GM04503 (cell line): ENCODE data around the gene CLMN.

Experiments
- DNase-seq: peaks from one replicate; pipeline ENCODE4 v3.0.0-alpha.2; 2012; ENCODE audit warnings: low read depth

Gene CLMN

DNA sequence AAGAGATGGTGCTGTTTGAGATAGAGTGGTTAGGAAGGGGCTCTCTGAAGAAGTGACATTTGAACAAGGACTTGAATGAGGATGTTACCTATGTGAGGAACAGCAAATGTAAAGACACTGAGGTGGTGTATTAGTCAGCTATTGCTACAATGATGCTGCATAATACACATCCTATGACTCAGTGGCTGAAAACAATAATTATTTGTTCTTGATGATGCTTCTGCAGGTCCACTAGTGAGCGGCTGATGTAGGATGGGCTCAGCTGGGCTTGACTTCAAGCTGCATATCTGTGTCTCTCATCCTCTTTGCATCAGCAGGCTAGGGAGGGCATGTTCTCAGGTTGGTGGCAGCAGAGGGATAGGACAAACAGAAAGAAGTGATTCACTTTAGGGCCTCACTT, 21.4 kb upstream of the CLMN start:
- no peak for DNase-seq

DNA sequence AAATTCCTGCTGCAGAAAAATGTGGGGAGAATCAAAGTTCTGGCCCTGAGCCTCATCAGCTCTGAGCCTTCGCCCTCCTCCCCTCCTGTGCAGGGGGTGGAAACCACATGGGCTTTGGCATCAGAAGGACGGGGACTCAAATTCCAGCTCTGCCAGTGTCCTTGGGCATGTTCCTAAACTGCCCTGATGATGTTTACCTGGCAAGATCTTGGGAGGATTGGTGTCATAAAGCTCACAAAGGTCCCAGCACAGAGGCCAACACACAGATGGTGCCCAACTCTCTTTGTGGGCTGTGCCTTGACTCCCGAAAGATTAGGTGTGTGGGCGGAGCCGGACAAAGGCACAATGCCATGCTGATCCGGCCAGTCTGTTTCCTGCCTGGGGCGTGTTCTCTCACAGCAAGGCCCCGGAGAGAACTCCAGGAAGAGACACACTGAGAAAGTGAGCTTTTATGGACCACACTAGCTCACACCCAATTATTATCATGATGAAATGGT, 20.5 kb upstream of the CLMN start:
- no peak for DNase-seq

DNA sequence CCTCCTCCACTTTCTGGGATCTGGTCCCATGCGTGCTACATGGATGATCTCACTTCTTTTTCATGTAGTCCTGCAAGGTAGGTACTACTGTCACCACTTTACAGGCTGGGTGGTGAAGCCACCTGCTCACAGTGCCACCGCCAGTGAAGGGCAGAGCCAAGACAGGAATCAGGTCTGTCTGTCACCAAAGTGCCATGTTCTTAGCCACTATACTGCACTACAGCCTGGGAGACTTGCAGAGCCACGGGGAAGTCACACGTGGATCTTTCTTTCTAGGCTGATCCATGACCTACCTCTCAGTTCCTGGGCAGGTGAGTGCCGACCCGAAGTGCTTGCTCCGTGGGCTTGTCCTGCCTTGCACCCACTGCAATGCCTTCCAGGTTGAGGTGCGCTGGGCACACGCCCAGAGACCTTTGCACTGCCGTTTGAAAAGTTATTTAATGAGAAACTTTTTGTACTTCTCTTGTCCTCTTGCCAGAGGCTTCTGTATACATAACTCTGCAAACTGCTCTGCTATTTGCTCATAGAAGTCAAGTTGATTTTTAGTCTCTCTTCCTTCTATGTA, 19.7 kb upstream of the CLMN start:
- no peak for DNase-seq

DNA sequence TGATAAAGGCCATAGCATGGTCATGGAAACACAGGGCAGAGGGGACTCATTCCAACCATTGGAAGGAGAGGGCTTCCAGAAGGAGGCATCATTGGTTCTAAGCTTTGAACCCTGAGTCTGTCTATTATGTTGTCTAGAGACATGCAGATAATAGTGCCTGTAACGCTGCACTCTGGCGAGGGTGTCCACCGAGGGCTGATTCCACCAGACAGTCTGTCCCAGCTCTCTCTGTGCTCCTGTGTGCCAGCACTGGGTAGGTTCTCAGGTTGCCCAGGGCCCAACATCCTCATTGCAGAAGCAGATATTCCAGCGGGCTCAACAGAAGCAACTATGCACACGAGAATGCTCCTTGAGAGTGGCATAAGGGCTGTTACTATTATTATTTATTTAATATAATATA, 18.7 kb upstream of the CLMN start:
- no peak for DNase-seq

DNA sequence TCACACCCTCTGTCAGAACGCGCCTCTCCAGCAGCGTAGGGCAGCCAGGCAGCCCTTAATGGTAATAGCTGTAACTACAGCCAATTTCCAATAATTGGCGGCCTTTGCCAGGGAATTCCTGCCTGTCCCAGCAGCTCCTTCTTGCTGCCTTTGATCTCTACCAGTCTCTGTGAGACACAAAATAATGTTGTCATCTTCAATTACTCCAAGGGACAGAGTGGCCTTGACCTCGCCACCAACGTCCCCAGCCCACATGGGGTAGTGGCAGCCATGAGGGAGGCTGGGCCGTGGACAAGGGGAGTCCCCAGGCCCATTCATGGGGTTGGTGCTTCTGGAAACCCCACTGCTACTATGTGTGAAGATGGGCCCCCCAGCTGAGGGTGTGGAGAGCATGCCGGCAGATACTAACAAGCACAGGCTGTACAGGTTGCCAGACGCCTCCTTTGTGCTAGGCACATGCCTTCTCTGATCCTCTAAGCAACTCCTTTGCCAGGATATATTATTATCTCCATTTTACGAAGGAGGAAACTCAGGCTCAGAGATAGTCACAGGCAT, 17.4 kb upstream of the CLMN start:
- DNase-seq: no peak

DNA sequence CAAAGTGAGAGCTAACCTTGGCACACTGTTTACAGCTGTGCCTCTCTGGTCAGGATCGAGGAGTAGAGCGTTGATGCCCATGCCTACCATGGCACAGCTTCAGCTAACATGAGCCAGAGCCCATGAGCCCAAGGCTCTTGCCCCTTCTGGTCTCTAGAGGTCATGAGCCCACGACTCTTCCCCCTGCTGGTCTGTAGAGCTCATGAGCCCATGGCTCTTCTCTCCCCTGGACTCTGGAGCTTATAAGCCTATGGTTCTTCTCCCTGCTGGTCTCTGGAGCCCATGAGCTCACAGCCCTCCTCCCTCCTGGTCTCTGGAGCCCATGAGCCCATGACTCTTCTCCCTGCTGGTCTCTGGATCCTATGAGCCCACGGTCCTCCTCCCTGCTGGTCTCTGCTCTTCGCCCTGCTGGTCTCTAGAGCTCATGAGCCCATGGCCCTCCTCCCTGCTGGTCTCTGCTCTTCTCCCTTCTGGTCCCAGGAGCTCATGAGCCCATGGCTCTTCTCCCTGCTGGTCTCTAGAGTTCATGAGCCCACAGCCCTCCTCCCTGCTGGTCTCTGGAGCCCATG, 16.6 kb upstream of the CLMN start:
- no peak for DNase-seq

DNA sequence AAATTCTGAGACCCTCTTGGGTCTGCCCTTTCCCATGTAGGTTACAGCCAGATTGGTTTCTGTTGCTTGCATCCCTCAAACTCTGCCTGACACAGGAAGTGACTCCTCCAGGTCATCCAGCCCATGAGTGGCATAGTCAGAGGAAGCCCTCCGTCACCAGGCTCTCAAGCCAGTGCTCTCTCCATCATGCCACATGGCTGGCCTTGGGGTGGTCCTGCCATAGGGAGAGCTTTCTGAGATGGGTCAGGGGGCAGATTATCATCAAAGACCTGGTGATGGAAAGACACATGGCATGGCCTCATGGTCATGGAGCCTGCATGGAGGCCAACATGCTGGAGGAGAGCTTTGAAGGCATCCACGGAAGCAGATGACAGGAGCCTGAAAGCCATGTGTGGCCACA, 15.4 kb upstream of the CLMN start:
- DNase-seq: no peak

DNA sequence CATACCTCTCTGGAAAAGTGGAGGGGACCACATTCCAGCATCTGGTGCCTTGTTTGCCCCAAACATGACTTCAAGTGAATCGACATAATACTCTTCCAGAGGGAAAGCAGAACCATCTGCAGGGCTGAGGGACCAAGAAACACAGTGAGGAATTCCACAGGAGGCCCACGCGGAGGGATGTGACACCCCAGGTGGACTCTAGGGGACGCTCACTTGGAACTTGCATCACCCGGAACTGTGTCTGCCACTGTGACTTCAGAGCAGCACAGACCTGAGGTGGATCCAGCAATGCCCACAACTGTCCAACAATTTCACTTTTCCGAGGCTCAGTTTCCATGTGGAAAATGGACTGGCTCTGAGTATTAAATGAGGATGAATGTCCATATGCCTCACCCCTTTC, 14.3 kb upstream of the CLMN start:
- no peak for DNase-seq

DNA sequence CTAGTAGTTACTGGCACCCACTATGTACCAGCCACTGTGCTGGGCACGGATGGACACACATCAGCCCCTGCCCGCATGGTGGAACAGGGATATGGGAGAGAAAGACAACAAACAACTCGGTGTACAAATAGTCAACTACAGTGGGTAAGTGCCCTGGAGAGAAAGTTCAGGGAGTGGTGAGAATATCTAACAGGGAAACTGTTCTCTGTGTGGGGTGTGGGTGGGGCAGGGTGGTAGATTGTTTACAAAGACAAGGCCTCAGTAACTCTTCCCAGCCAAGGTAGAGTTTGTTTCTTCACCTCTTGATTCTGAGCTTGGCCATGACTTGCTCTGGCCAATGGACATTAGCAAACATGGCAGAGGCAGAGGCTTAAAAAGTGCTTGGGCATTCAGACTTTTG, 12.9 kb upstream of the CLMN start:
- no peak for DNase-seq

DNA sequence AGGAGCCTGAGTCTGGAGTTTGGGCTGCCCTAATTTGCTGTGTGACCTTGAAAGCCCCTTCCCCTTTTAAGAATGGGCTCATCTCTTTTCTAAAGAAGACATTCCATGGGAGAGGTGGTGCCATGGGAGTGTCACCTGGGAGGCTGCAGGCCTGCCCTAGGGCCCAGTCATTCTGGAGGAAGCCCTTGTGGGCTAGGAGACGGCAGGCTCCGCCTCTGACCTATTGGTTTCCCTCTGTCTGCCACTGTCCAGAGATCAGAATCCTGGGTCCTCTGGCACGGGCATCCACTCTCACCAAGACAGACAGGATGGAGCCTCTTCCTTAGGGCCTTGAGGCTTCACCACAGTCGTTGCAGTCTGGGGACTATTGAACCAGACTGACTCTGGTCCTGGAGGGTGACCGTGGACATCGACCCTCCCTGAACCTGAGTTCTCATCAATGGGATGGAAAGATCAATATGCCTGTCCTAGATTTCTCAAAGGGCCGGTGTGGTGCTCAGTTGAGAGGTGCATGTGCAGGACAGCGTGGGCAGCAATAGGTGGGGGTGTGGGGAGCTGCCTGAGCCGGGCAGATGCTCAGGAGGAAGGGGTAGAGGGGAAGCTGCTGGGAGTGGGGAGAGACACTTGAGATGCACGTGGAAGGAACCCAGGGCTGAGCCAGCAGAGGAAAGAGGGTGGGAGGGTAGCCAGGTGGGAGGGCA, 12.2 kb upstream of the CLMN start:
- DNase-seq: no peak

DNA sequence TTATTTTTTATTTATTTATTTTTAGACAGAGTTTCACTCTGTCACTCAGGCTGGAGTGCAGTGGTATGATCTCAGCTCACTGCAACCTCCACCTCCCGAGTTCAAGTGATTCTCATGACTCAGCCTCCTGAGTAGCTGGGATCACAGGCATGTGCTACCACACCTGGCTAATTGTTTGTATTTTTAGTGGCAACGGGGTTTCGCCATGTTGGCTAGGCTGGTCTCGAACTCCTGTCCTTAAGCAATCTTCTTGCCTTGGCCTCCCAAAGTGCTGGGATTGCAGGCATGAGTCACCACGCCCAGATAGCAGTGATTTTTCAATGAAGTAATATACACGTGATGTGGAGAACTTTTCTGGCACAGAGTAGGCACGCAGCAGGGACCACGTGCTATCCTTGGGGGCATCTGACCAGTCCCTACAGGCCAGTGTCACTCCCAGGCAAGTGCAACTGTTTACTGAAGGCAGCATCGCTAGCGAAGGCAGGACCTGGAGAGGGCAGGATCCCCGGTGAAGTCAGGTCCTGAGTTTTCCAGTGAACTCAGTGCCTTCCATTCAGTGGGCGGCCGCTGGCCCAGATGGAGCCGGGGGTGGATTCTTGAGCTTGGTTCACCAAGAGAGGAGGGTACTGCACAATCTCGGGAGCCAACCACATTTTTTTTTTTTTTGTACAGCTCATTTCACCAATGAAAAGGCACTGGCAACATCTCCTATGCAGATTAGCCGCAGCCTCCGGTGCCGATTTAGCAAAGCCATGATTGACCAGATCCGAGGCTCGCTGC, 11.1 kb upstream of the CLMN start:
- DNase-seq: no peak

DNA sequence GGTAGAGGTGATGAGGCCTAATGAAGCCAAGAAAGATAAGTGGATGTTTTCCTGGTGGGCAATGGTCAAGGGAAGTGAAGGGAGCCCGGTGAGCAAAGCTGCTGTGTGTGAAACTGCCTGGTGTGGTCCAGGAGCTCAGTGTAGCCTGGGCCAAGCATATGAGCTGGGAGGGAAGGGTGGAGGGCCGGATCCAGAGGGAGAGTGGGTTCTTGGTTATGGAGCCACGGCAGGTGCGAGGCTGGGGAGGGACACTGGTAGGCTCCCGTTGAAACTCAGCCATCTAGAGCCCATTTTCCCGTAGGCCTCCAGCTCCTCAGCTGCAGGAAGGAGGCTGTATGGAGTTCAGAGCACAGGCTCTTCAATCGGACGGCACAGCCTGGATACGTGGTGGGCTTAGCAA, 10.2 kb upstream of the CLMN start:
- no peak for DNase-seq

DNA sequence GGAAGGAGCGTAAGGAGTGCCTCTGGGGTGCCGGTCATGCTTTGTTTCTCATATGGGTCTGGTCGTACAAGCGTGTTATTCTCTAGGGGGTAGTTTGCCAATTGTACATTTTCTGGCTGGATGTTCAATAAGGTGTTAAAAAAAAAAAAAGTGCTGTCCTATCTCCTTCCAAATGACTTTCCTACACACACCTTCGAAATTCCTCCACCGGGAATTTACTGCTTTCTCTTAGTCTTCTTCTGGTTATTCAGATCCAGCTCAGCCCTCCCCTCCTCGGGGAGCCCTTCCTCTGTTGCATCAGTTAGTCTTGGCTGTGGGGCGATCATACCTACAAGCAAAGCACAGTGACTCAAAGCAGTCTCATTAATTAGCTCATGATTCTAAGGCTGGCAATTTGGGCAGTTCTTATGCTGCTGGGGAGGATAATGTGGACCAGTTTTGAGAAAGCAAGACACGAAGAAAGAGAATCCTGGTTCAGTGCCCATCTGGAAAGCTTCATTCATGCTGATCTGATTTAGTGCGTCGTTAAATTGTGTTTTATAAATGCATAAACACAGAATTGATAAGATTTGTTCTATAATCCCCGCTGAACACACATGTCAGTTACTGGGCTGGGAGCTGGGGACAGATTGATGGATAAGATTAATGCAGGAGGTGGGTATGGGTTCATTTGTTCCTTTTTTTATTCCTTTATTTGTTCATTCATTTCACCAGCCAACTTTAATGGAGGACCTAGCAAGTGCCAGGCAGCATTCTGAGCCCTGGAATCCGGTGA, 9.2 kb upstream of the CLMN start:
- DNase-seq: no peak

DNA sequence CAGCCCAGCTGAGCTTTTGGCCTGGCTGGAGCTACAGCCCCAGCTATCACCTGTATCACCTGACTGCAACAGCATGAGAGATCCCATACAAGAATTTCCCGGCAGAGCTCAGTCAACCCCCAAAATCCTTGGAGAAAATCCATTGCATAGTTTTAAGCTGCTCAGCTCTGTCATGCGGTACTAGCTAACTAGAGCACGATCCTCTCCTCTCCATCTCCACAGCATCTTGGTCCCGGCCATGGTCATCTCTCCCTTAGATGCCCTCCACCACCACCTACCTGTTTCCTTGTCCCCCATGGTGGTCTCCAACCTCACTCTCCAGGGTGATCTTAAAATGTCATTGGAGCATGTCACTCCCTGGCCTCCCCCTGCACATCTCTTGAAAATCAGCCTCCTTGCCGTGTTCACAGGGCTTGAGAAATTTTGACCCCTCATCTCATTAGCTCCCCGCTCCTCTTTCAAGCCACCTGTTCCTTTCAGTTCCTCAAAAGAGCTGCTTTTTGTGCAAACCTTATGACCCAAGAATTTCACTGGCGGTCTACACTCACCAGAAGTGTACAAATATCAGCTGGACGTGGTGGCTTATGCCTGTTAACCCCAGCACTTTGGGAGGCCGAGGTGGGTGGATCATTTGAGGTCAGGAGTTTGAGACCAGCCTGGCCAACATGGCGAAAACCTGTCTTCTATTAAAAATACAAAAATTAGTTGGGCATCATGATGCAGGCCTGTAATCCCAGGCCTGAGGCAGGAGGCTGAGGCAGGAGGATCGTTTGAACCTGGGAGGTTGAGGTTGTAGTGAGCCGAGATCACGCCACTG, 8.1 kb upstream of the CLMN start:
- no peak for DNase-seq

DNA sequence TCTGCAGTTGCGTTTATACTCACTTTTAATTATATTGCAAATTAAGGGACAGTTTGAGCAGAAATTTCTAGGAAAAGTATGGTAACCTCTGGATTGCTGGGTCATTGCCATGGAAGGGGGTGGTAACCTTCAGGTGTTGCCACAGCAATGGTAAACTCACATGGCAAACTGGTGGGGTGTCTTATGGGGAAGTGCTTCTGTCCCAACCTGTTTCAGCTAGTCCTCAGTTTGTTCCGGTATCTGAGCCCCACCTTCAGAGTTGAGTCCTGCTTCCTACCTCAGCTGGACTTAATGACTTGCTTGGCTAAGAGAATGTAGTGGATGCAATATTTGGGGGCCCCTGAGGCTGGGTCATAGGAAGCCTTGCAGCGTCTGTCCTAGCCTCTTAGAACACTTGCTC, 7.3 kb upstream of the CLMN start:
- no peak for DNase-seq

DNA sequence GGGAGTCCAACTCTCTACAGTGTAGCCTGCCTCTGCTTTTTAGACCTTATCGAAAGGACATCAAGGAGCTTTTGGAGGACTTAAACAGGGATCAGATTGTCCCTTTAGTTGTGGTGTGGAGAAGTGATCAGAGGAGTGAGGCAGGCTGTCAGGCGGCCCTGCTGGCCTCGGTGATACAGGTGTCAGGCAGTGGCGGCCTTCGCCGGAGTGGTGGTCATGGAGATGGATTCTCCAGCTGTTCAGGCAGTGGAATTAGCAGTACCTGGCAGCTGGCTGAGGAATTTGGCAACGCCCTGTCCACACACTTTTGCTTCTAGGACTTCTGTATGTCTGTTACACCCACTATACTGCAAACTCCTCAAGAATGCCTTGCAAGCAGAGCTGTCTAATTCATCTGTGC, 4.2 kb upstream of the CLMN start:
- DNase-seq: no peak

DNA sequence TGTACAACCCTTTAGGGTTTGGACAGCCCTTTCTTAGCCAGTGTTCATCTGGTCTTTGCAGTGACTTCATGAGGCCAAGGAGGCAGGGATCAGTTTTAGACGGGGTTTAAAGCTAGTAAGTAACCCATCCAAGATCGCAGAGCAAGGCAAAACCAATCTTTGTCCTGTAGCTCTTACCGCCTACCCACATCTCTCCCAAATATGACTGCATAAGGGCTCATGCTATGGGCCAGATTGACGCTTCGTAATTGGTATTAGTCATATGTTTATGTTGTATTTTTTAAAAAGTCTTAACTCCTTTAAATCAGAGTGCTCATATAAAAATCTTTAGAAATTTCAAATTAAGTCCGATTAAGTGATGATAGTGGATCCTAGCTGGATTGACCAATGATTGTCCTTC, 3.7 kb upstream of the CLMN start:
- DNase-seq: no peak

DNA sequence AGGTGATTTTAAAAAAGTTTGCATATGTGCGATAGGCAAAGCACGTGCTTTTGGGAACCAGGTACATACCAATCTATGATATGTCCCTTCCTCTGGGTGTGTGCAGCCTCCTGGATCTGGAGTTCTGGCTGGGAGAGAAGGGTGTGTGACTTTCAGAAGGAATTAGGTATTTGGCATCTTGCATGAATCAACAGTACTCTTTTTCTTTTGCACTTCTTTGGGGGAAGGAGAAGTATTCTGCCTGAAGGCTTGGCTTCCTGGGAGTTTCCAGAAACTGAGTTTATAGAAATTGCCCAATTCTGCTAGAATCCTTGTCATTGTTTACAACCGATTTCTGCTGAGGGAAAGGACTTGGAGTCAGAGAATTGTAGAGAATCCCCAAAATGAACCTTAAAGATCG, 2.9 kb upstream of the CLMN start:
- DNase-seq: no peak

DNA sequence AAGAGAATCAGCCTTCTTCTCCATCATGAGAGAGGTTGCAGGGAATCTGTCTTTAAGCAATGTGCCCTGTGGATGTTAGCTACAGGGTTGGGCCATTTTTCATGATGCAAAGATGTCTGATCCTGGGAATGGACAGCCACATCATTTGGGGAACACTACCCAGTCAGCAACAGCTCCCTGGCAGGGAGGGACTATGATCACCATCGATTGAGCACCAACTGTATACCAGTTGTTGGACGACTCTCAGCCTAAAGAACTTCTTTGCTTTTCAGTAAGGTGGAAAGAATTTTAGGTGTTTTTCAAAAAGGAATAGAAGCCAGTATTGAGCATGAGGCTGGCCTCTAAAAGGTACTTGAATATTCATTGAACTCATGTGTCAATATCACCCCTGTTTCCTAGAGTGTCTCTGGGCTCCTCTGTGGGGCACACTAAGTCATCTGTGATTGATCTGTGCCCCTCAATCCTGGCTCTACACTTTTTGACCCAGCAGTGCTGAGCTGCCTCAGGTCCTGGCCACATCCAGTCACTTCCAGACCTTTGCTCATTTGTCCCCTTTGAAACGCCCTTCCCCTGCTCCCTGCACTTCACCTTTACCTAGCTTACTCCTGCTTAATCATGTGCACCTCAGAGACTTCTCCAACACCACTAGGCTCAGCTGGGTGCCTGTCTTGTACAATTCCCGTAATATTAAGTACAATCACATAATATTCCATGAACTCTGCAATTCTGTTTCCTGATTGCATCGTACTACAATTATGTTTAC, 2.2 kb upstream of the CLMN start:
- no peak for DNase-seq

DNA sequence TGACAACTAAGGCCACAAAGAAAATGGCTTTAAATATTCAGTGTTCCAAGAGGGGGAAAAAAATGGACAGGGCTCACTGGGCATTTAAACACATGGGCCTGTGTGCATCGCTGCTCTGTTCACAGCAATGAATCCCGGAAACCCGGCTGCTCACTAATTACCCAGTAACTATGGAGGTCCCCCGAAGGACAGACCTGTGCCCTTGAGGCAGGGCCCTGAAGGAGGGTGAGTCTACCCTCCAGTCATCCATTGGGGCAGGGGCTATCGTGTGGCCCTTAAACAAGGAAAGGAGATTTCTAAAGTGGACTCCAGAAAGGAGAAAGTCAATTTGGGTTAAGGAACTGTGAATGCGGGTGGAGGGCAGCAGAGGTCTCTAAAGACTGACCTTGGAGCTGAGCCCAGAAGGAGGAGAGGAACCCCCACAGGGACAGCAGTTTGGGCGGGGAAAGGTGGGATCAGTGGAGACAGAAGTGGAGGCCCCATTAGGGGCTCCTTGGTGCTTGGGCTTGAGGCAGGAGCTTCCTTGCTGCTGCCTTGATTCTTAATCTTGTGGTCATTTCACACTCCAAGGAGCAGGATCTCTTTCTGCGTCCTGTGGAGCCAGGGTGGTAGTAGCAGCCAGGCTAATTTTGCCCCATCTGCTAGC, 1.4 kb upstream of the CLMN start:
- DNase-seq: no peak
